Measurements from ENCODE around the gene GMDS. TPM values are rescaled to one million over a fixed set of nuclear protein-coding genes. Genes with fewer than 3 reads are reported as not detected.

The GMDS gene
- total and polyA plus RNA-seq, 2 donors (not counting 3 experiments of a cell fraction or from before 2014, with no cell fraction given) = 9.8 to 23.5 TPM

DNA sequence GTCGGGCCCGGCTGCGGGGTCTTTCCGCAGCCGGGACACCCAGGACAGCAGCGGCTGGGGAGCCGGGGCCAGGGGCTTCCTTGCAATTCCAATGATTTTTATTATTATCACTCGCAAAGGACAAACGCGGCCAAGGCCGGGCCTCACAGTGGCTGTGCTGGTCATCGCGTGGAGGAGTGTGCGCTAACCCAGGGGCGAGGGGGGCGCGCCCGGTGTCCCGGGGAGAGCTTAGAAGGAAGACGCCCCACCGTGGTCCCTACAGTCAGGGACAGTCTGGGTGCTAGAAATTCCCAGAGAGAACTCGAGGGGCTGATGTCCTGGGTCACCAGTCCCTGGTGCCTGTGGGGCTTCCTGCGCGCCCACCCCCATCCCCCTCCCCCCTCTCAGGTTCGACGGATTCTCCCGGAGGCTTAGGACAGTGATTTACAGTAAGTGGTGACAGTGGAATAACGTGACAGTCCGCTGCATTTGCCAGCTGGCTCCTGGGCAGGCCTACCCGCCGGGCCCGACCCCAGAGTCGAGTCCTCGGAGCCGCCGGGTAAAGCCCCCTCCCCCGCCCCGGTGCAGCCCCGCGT lies 626.2 kb downstream of the GMDS start:
- intact Hi-C loops (cut with micrococcal nuclease) = loop anchor here (5.0 to 10.0 kb wide), 3 partner anchors 408 to 1446 kb away; partner anchors contain the start of gene RIPK1
- DNase-seq (ENCODE audit: low read depth, low spot score) = peak; percentile 37
- CTCF ChIA-PET = interaction anchor here (1.4 kb wide), 2 partner anchors 7 to 485 kb away, joined by 3 to 4 read pairs; no protein-coding TSS in a partner anchor

DNA sequence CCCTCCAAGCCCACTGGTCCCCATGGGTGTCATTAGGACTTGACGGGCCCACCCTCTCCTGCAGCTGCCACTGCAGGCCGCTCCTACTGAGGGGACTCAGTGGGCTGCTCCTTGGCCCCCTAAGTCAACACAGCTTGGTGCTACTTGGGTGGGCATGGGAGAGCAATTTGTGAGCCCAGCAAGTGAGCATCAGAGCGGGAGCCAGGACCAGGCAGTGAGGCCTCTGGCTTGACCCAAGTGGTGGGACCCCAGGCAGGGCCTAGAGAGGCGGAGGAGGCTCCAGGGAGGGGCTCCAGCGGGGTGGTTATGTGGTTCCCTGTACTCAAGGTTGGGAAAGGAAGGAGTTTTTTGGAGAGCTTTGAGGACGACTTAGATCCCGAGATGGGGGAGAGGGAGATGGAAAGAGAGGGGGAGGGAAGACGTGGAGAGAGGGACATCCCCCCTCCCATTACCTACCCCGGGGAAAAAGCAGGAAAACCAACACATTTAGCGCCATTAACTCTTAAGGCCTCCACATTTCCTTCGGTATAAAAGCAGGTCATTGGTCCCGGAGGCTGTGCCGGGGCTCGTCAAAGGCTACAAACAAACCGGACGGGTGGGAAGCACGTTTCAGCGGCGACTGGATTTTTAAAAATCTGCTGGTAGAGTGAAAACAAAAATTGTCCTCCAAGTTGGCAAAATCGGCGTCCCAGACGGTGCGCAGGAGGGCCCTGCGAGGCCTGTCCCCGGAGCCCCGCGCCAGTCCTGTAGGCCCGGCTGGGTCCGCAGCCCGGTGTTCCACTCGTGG lies 626.9 kb downstream of the GMDS start:
- Histone ChIP-seq H3K36me3 (ENCODE audit: control insufficient read depth in 2 of 2, extremely low read depth in 1 of 2, insufficient read depth in 2 of 2, low read length in 2 of 2) (no peaks in the 10 kb centered on the region), H4K20me1 (replicated peaks; ENCODE audit: control insufficient read depth, extremely low read depth, insufficient read depth, low read length) (no peaks in the 10 kb centered on the region), H3K27ac (ENCODE audit: insufficient read depth, low read depth, low read length) (peak overlapping the region; percentile 6), H2AFZ (ENCODE audit: low read depth, low read length) (peak overlapping the region; percentile 39), H3K4me2 (ENCODE audit: insufficient read depth, low read length) (no peak overlapping the region), H3K4me1 (ENCODE audit: control insufficient read depth, extremely low read depth, insufficient read depth, low read length) (peaks cover 39% of the 10 kb centered on the region), H3K9me1 (replicated peaks; ENCODE audit: control insufficient read depth, extremely low read depth, insufficient read depth, low read length) (no peaks in the 10 kb centered on the region), H3K9ac (replicated peaks; ENCODE audit: extremely low read depth, insufficient read depth, low read length) (peak overlapping the region; percentile 1), H3K79me2 (ENCODE audit: control insufficient read depth, insufficient read depth, low read length) (peaks cover 31% of the 10 kb centered on the region), H3K4me3 (replicated peaks in 1 of 3; ENCODE audit: insufficient read depth in 1 of 3, low read depth in 1 of 3, low read length in 3 of 3) (no peak overlapping the region), H3K27me3 (ENCODE audit: control insufficient read depth in 2 of 2, insufficient read depth in 2 of 2, low read length in 2 of 2) (no peaks in the 10 kb centered on the region), H3K9me3 (replicated peaks; ENCODE audit: control insufficient read depth, insufficient read depth, low read length) (no peaks in the 10 kb centered on the region)
- CTCF ChIA-PET = interaction anchor here (1.4 to 2.2 kb wide), 4 partner anchors 69 to 488 kb away, joined by 3 to 12 read pairs (median 8); no protein-coding TSS in a partner anchor
- dilution Hi-C loops (cut with MboI; ENCODE audit: extremely low pct_ligation_motif_present, low sequenced_read_pairs) = loop anchor here (25.0 kb wide), 1 partner anchor 494 kb away; no protein-coding TSS in a partner anchor
- POLR2A ChIA-PET = no interaction called here
- FAIRE-seq (peak; percentile 79), DNase-seq (ENCODE audit: low read depth, low spot score) (peak; percentile 63)
- BruUV-seq (replicated peaks) = no TSS peak
- no peak for TF ChIP-seq JUN (IDR thresholded peaks at IDR 0.05; ENCODE audit: borderline replicate concordance, insufficient read depth, insufficient read length, low read depth)
- no peak for TF ChIP-seq GATA2 (IDR thresholded peaks at IDR 0.05; ENCODE audit: insufficient read depth, insufficient read length, low read depth, low read length)
- no peak for TF ChIP-seq EZH2 (IDR thresholded peaks at IDR 0.05; ENCODE audit: borderline replicate concordance, low read depth, low read length, severe bottlenecking)
- no peak for TF ChIP-seq MYC (IDR thresholded peaks at IDR 0.05; ENCODE audit: low read depth, low read length)
- no peak for TF ChIP-seq FOS (IDR thresholded peaks at IDR 0.05; ENCODE audit: borderline replicate concordance, insufficient read depth, low read length)
- intact Hi-C loops (cut with micrococcal nuclease) = loop anchor here (5.0 to 10.0 kb wide), 3 partner anchors 409 to 1446 kb away; partner anchors contain the start of gene RIPK1

More for the DNA sequence above, 626.2 kb downstream of the GMDS start:
- H3K79me2 ChIP-seq (ENCODE audit: control insufficient read depth, insufficient read depth, low read length) = peaks cover 24% of the 10 kb centered on the region
- FAIRE-seq = no peak
- dilution Hi-C loops (cut with MboI; ENCODE audit: extremely low pct_ligation_motif_present, low sequenced_read_pairs) = loop anchor here (25.0 kb wide), 1 partner anchor 493 kb away; no protein-coding TSS in a partner anchor
- no peak for TF ChIP-seq EZH2 (IDR thresholded peaks at IDR 0.05; ENCODE audit: borderline replicate concordance, low read depth, low read length, severe bottlenecking)
- TF ChIP-seq POLR2AphosphoS5 (IDR thresholded peaks at IDR 0.05; ENCODE audit: insufficient read depth, low read depth, low read length) = peak; percentile 3
- TF ChIP-seq MYC (IDR thresholded peaks at IDR 0.05; ENCODE audit: low read depth, low read length) = no peak
- TF ChIP-seq, protein P1, sequence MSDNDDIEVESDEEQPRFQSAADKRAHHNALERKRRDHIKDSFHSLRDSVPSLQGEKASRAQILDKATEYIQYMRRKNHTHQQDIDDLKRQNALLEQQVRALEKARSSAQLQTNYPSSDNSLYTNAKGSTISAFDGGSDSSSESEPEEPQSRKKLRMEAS (IDR thresholded peaks at IDR 0.05; ENCODE audit: insufficient read depth, insufficient read length) = no peak
- TF ChIP-seq FOS (IDR thresholded peaks at IDR 0.05; ENCODE audit: borderline replicate concordance, insufficient read depth, low read length) = no peak
- no TSS peak for BruUV-seq (replicated peaks)
- peak overlapping the region; percentile 2 for H3K27ac ChIP-seq (ENCODE audit: insufficient read depth, low read depth, low read length)
- H3K27me3 ChIP-seq (ENCODE audit: control insufficient read depth in 2 of 2, insufficient read depth in 2 of 2, low read length in 2 of 2) = no peaks in the 10 kb centered on the region
- H3K9me1 ChIP-seq (replicated peaks; ENCODE audit: control insufficient read depth, extremely low read depth, insufficient read depth, low read length) = no peaks in the 10 kb centered on the region
- H2AFZ ChIP-seq (ENCODE audit: low read depth, low read length) = no peak overlapping the region
- no peaks in the 10 kb centered on the region for H3K36me3 ChIP-seq (ENCODE audit: control insufficient read depth in 2 of 2, extremely low read depth in 1 of 2, insufficient read depth in 2 of 2, low read length in 2 of 2)
- no peak overlapping the region for H3K4me2 ChIP-seq (ENCODE audit: insufficient read depth, low read length)
- H3K4me1 ChIP-seq (ENCODE audit: control insufficient read depth, extremely low read depth, insufficient read depth, low read length) = peaks cover 45% of the 10 kb centered on the region
- no peak overlapping the region for H3K4me3 ChIP-seq (replicated peaks in 1 of 3; ENCODE audit: insufficient read depth in 1 of 3, low read depth in 1 of 3, low read length in 3 of 3)
- no peaks in the 10 kb centered on the region for H4K20me1 ChIP-seq (replicated peaks; ENCODE audit: control insufficient read depth, extremely low read depth, insufficient read depth, low read length)
- H3K9ac ChIP-seq (replicated peaks; ENCODE audit: extremely low read depth, insufficient read depth, low read length) = peak overlapping the region; percentile 1
- no peaks in the 10 kb centered on the region for H3K9me3 ChIP-seq (replicated peaks; ENCODE audit: control insufficient read depth, insufficient read depth, low read length)
- POLR2A ChIA-PET = no interaction called here

Measured in endothelial cell of umbilical vein (primary cell).